Neuronal stem cell (in vitro differentiated cells): ENCODE measurements around the gene LGMN.

Source experiments
- DNase-seq: peaks from one replicate; pipeline ENCODE4 v3.0.0-alpha.2; 2013; ENCODE audit warnings: low spot score
- H2AFZ ChIP-seq: one replicate; pipeline ENCODE4 v1.6.1; 2013; ENCODE audit warnings: mild to moderate bottlenecking, low read length, inconsistent platforms
- H2AK5ac ChIP-seq: 2 replicates; pipeline ENCODE4 v1.6.1; 2013; ENCODE audit warnings: low read depth, mild to moderate bottlenecking, inconsistent platforms, low read length, moderate library complexity, mixed read lengths
- H2BK120ac ChIP-seq: 2 replicates; pipeline ENCODE4 v1.6.1; 2013; ENCODE audit warnings: low read depth, mild to moderate bottlenecking, inconsistent platforms, low read length, moderate library complexity, mixed read lengths
- H2BK12ac ChIP-seq: one replicate; pipeline ENCODE4 v1.6.1; 2013; ENCODE audit warnings: low read length, inconsistent platforms
- H2BK15ac ChIP-seq: 2 replicates; pipeline ENCODE4 v1.6.1; 2013; ENCODE audit warnings: mild to moderate bottlenecking, low read length, inconsistent platforms, mixed read lengths
- H2BK5ac ChIP-seq: one replicate; pipeline ENCODE4 v1.6.1; 2013; ENCODE audit warnings: inconsistent platforms, mild to moderate bottlenecking, low read length, moderate library complexity
- H3K14ac ChIP-seq: one replicate; pipeline ENCODE4 v1.6.1; 2013; ENCODE audit warnings: low read length, inconsistent platforms
- H3K18ac ChIP-seq: 2 replicates; pipeline ENCODE4 v1.6.1; 2013; ENCODE audit warnings: low read length, inconsistent platforms
- H3K23ac ChIP-seq: 2 replicates; pipeline ENCODE4 v1.6.1; 2013; ENCODE audit warnings: low read depth, mild to moderate bottlenecking, mixed read lengths, low read length, inconsistent platforms; ENCODE audit not compliant: poor library complexity
- H3K27ac ChIP-seq: replicated peaks from 3 replicates; pipeline ENCODE4 v1.5.1; 2013; ENCODE audit warnings: low read length, inconsistent platforms
- H3K27me3 ChIP-seq, 3 experiments: 2 replicates each; pipeline ENCODE4 v1.6.1; 2013; ENCODE audit warnings: low read length in 3 of 3, mild to moderate bottlenecking in 2 of 3, inconsistent platforms in 1 of 3, low read depth in 1 of 3, mixed read lengths in 1 of 3, moderate library complexity in 1 of 3; ENCODE audit not compliant: control insufficient read depth in 3 of 3, insufficient read depth in 3 of 3
- H3K36me3 ChIP-seq, 2 donors: replicated peaks in 1 of 2; 2 replicates each; pipeline ENCODE4 v1.6.1; 2013; ENCODE audit warnings: low read length in 2 of 2; ENCODE audit not compliant: control insufficient read depth in 2 of 2, insufficient read depth in 2 of 2
- H3K4ac ChIP-seq: 2 replicates; pipeline ENCODE4 v1.6.1; 2013; ENCODE audit warnings: inconsistent platforms, mild to moderate bottlenecking, low read length, moderate library complexity
- H3K4me1 ChIP-seq, 2 donors: 1 replicate in 1 of 2; 2 replicates in 1 of 2; pipeline ENCODE4 v1.6.1; 2013; ENCODE audit warnings: low read length in 2 of 2, low read depth in 1 of 2; ENCODE audit not compliant: control insufficient read depth in 2 of 2, insufficient read depth in 1 of 2
- H3K4me2 ChIP-seq: one replicate; pipeline ENCODE4 v1.6.1; 2013; ENCODE audit warnings: mild to moderate bottlenecking, low read length, inconsistent platforms; ENCODE audit not compliant: insufficient read depth, poor library complexity, severe bottlenecking
- H3K4me3 ChIP-seq, 2 donors: 2 replicates each; pipeline ENCODE4 v1.5.1; 2013; ENCODE audit warnings: low read length in 2 of 2, mild to moderate bottlenecking in 2 of 2, inconsistent platforms in 1 of 2, moderate library complexity in 1 of 2
- H3K79me1 ChIP-seq: one replicate; pipeline ENCODE4 v1.6.1; 2013; ENCODE audit warnings: low read depth, mild to moderate bottlenecking, inconsistent platforms, low read length, moderate library complexity
- H3K9ac ChIP-seq: one replicate; pipeline ENCODE4 v1.6.1; 2013; ENCODE audit warnings: mild to moderate bottlenecking, low read depth, low read length, inconsistent platforms; ENCODE audit not compliant: poor library complexity
- H3K9me3 ChIP-seq, 2 donors: replicated peaks in 1 of 2; 2 replicates each; pipeline versions ENCODE3 to v1.6.1; 2013; ENCODE audit warnings: low read length in 2 of 2, mild to moderate bottlenecking in 2 of 2, inconsistent platforms in 1 of 2, low read depth in 1 of 2, mixed read lengths in 1 of 2, moderate library complexity in 1 of 2; ENCODE audit not compliant: control insufficient read depth in 2 of 2, insufficient read depth in 1 of 2
- H4K8ac ChIP-seq: one replicate; pipeline ENCODE4 v1.6.1; 2013; ENCODE audit warnings: low read depth, mild to moderate bottlenecking, inconsistent platforms, low read length, moderate library complexity
- H4K91ac ChIP-seq: one replicate; pipeline ENCODE4 v1.6.1; 2013; ENCODE audit warnings: low read length, low read depth, mild to moderate bottlenecking, inconsistent platforms; ENCODE audit not compliant: poor library complexity
- WGBS, 2 donors: extraction: QIAGEN DNeasy Blood & Tissue Kit; methylation state at CpG; one replicate each; pipeline ENCODE4 v1.1.7; 2013; ENCODE audit warnings: missing lambda C conversion rate in 2 of 2, mixed read lengths in 1 of 2; ENCODE audit not compliant: insufficient read length in 2 of 2, insufficient replicate concordance in 1 of 2; ENCODE audit errors: extremely low coverage in 2 of 2; 5-methylcytosine and 5-hydroxymethylcytosine counted together

The LGMN gene

GRCh38 chr14:92696366-92696765 lies 52.1 kb downstream of the LGMN start:
- Histone ChIP-seq H2BK12ac (no peak overlapping the region), H2BK5ac (no peak overlapping the region), H3K27me3 (no peaks in the 10 kb centered on the region), H3K9ac (no peak overlapping the region), H3K36me3 (no peaks in the 10 kb centered on the region), H3K4me1 (no peaks in the 10 kb centered on the region), H4K8ac (no peak overlapping the region), H2AK5ac (no peak overlapping the region), H4K91ac (no peak overlapping the region), H3K9me3 (no peaks in the 10 kb centered on the region), H3K4me3 (no peak overlapping the region), H3K18ac (no peak overlapping the region), H3K4me2 (no peak overlapping the region), H3K79me1 (no peaks in the 10 kb centered on the region), H3K4ac (no peak overlapping the region), H3K14ac (no peak overlapping the region), H3K27ac (no peak overlapping the region), H2BK120ac (no peak overlapping the region), H2AFZ (no peak overlapping the region), H2BK15ac (no peak overlapping the region), H3K23ac (no peak overlapping the region)
- no peak for DNase-seq
- WGBS, 2 donors = no CpG with 5 or more reads among the region's 4 CpGs

- H3K27ac ChIP-seq = no peak overlapping the region
- H3K9ac ChIP-seq = no peak overlapping the region
- H3K9me3 ChIP-seq = no peaks in the 10 kb centered on the region
- no peak overlapping the region for H3K18ac ChIP-seq
- no peak overlapping the region for H3K4me3 ChIP-seq
- WGBS, 2 donors = no CpG with 5 or more reads among the region's 1 CpG
- no peak overlapping the region for H3K23ac ChIP-seq
- H2AFZ ChIP-seq = no peak overlapping the region
- no peak for DNase-seq
- H4K8ac ChIP-seq = no peak overlapping the region
- H3K4me1 ChIP-seq = no peaks in the 10 kb centered on the region
- no peaks in the 10 kb centered on the region for H3K27me3 ChIP-seq
- no peak overlapping the region for H2BK5ac ChIP-seq
- no peak overlapping the region for H3K4ac ChIP-seq
- H2AK5ac ChIP-seq = no peak overlapping the region
- H2BK12ac ChIP-seq = no peak overlapping the region
- H3K79me1 ChIP-seq = no peaks in the 10 kb centered on the region
- H3K14ac ChIP-seq = no peak overlapping the region
- H4K91ac ChIP-seq = no peak overlapping the region
- no peak overlapping the region for H3K4me2 ChIP-seq
- H2BK15ac ChIP-seq = no peak overlapping the region
- H2BK120ac ChIP-seq = no peak overlapping the region
- no peaks in the 10 kb centered on the region for H3K36me3 ChIP-seq
Observed at GRCh38 chr14:92695562-92695961, 52.9 kb downstream of the LGMN start.

GRCh38 chr14:92694807-92695206 lies 53.6 kb downstream of the LGMN start:
- Histone ChIP-seq H3K4me1 (no peaks in the 10 kb centered on the region), H3K79me1 (no peaks in the 10 kb centered on the region), H3K9ac (no peak overlapping the region), H3K14ac (no peak overlapping the region), H3K36me3 (no peaks in the 10 kb centered on the region), H3K23ac (no peak overlapping the region), H3K4ac (no peak overlapping the region), H4K91ac (no peak overlapping the region), H3K27ac (no peak overlapping the region), H2BK15ac (no peak overlapping the region), H3K4me3 (no peak overlapping the region), H2BK120ac (peak overlapping the region; percentile 47), H4K8ac (no peak overlapping the region), H2BK5ac (no peak overlapping the region), H2BK12ac (no peak overlapping the region), H3K27me3 (peaks cover 0 to 3% (median 0%) of the 10 kb centered on the region in 3 experiments), H3K18ac (no peak overlapping the region), H2AFZ (peak overlapping the region; percentile 30), H3K4me2 (no peak overlapping the region), H2AK5ac (no peak overlapping the region), H3K9me3 (no peaks in the 10 kb centered on the region)
- WGBS, 2 donors = no CpG with 5 or more reads among the region's 5 CpGs
- DNase-seq = no peak

- H3K79me1 ChIP-seq = no peaks in the 10 kb centered on the region
- no peak overlapping the region for H3K4me2 ChIP-seq
- no peak overlapping the region for H2AK5ac ChIP-seq
- no peaks in the 10 kb centered on the region for H3K36me3 ChIP-seq
- no peak overlapping the region for H4K8ac ChIP-seq
- H2BK120ac ChIP-seq = peak overlapping the region; percentile 47
- H4K91ac ChIP-seq = no peak overlapping the region
- peak overlapping the region; percentile 30 for H2AFZ ChIP-seq
- no peak overlapping the region for H3K4me3 ChIP-seq
- peaks cover 0 to 3% (median 0%) of the 10 kb centered on the region in 3 experiments for H3K27me3 ChIP-seq
- no peak overlapping the region for H3K23ac ChIP-seq
- no peak overlapping the region for H2BK5ac ChIP-seq
- WGBS, 2 donors = no CpG with 5 or more reads among the region's 18 CpGs
- H3K14ac ChIP-seq = no peak overlapping the region
- H3K9ac ChIP-seq = no peak overlapping the region
- DNase-seq = no peak
- no peak overlapping the region for H3K27ac ChIP-seq
- no peak overlapping the region for H3K4ac ChIP-seq
- no peaks in the 10 kb centered on the region for H3K4me1 ChIP-seq
- H2BK15ac ChIP-seq = no peak overlapping the region
- H3K9me3 ChIP-seq = no peaks in the 10 kb centered on the region
- no peak overlapping the region for H3K18ac ChIP-seq
- H2BK12ac ChIP-seq = no peak overlapping the region
Observed at GRCh38 chr14:92693998-92694795, 54.2 kb downstream of the LGMN start.
